Measurements from ENCODE around the gene ATP12A. TPM values are rescaled to one million over a fixed set of nuclear protein-coding genes. Genes with fewer than 3 reads are reported as not detected.
A peak's percentile ranks its signal among the peaks of the same experiment; 100 is the strongest.

ATP12A gene
- total and polyA plus RNA-seq, 2 donors (not counting 1 experiment from before 2014, with no cell fraction given) = not detected

DNA sequence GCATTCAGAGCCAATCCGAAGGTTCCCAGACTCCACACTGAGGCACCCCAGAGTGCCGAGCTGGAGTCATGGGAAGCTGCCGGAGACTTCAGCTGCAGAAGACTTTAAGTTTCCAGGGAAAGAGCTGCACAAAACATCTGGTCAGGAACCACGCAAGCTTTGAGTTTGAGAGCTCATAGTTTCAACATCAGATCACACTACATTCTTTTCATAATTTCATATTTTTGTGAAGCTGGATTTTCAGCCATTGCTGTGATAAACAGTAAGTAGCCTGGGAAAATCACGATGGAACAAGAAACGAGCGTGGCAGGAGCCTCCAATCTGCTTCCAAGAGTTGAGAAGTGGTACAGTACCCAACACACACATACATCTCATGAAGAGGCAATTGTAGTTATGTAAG is 25.5 kb upstream of the ATP12A start:
- Histone ChIP-seq H3K27me3 (ENCODE audit: control insufficient read depth, insufficient read depth, low read length) (no peaks in the 10 kb centered on the region), H2AFZ (ENCODE audit: low read length) (no peak overlapping the region), H3K4me1 (ENCODE audit: control insufficient read depth, extremely low read depth, insufficient read depth, low read length) (no peaks in the 10 kb centered on the region), H3K4me2 (ENCODE audit: extremely low read depth, insufficient read depth, low read length) (no peak overlapping the region), H3K9ac (ENCODE audit: insufficient read depth, low read length) (no peak overlapping the region), H3K9me3 (ENCODE audit: control insufficient read depth, insufficient read depth, low read depth, low read length) (no peaks in the 10 kb centered on the region), H3K27ac (ENCODE audit: insufficient read depth, low read length) (no peak overlapping the region), H3K36me3 (ENCODE audit: control insufficient read depth, insufficient read depth, low read length) (no peaks in the 10 kb centered on the region), H4K20me1 (ENCODE audit: control insufficient read depth, extremely low read depth, insufficient read depth, low read length) (no peaks in the 10 kb centered on the region), H3K4me3 (replicated peaks in 1 of 4; ENCODE audit: control extremely low read depth in 1 of 4, insufficient read depth in 1 of 4, low read depth in 3 of 4, low read length in 4 of 4) (no peak overlapping the region), H3K79me2 (ENCODE audit: control insufficient read depth, insufficient read depth, low read length) (no peaks in the 10 kb centered on the region)
- DNase-seq (ENCODE audit: low read depth in 2 of 2) = peak; percentile 27 to 35
- TF ChIP-seq EZH2 (IDR thresholded peaks at IDR 0.05; ENCODE audit: low read length, missing control alignments) = no peak
- TF ChIP-seq, protein P1, sequence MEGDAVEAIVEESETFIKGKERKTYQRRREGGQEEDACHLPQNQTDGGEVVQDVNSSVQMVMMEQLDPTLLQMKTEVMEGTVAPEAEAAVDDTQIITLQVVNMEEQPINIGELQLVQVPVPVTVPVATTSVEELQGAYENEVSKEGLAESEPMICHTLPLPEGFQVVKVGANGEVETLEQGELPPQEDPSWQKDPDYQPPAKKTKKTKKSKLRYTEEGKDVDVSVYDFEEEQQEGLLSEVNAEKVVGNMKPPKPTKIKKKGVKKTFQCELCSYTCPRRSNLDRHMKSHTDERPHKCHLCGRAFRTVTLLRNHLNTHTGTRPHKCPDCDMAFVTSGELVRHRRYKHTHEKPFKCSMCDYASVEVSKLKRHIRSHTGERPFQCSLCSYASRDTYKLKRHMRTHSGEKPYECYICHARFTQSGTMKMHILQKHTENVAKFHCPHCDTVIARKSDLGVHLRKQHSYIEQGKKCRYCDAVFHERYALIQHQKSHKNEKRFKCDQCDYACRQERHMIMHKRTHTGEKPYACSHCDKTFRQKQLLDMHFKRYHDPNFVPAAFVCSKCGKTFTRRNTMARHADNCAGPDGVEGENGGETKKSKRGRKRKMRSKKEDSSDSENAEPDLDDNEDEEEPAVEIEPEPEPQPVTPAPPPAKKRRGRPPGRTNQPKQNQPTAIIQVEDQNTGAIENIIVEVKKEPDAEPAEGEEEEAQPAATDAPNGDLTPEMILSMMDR (conservative IDR thresholded peaks at IDR 0.05 in 1 of 2, IDR thresholded peaks at IDR 0.05 in 1 of 2; ENCODE audit: low read depth in 1 of 2, low read length in 2 of 2) = no peak

- Histone ChIP-seq H3K79me2 (ENCODE audit: control insufficient read depth, insufficient read depth, low read length) (no peaks in the 10 kb centered on the region), H4K20me1 (ENCODE audit: control insufficient read depth, extremely low read depth, insufficient read depth, low read length) (no peaks in the 10 kb centered on the region), H3K27ac (ENCODE audit: insufficient read depth, low read length) (no peak overlapping the region), H3K27me3 (ENCODE audit: control insufficient read depth, insufficient read depth, low read length) (no peaks in the 10 kb centered on the region), H3K4me1 (ENCODE audit: control insufficient read depth, extremely low read depth, insufficient read depth, low read length) (no peaks in the 10 kb centered on the region), H3K4me3 (replicated peaks in 1 of 4; ENCODE audit: control extremely low read depth in 1 of 4, insufficient read depth in 1 of 4, low read depth in 3 of 4, low read length in 4 of 4) (no peak overlapping the region), H2AFZ (ENCODE audit: low read length) (no peak overlapping the region), H3K9ac (ENCODE audit: insufficient read depth, low read length) (no peak overlapping the region), H3K36me3 (ENCODE audit: control insufficient read depth, insufficient read depth, low read length) (no peaks in the 10 kb centered on the region), H3K4me2 (ENCODE audit: extremely low read depth, insufficient read depth, low read length) (no peak overlapping the region), H3K9me3 (ENCODE audit: control insufficient read depth, insufficient read depth, low read depth, low read length) (no peaks in the 10 kb centered on the region)
- no peak for TF ChIP-seq EZH2 (IDR thresholded peaks at IDR 0.05; ENCODE audit: low read length, missing control alignments)
- TF ChIP-seq, protein P1 (conservative IDR thresholded peaks at IDR 0.05 in 1 of 2, IDR thresholded peaks at IDR 0.05 in 1 of 2; ENCODE audit: low read depth in 1 of 2, low read length in 2 of 2) = no peak
- no peak for DNase-seq (ENCODE audit: low read depth in 2 of 2)
Observed at GRCh38 chr13:24659239-24659638, 21.0 kb upstream of the ATP12A start.

GRCh38 chr13:24660023-24660741 is 20.0 kb upstream of the ATP12A start:
- no peak for DNase-seq (ENCODE audit: low read depth in 2 of 2)
- no peaks in the 10 kb centered on the region for H3K27me3 ChIP-seq (ENCODE audit: control insufficient read depth, insufficient read depth, low read length)
- no peak overlapping the region for H3K4me3 ChIP-seq (replicated peaks in 1 of 4; ENCODE audit: control extremely low read depth in 1 of 4, insufficient read depth in 1 of 4, low read depth in 3 of 4, low read length in 4 of 4)
- H3K4me1 ChIP-seq (ENCODE audit: control insufficient read depth, extremely low read depth, insufficient read depth, low read length) = no peaks in the 10 kb centered on the region
- H3K27ac ChIP-seq (ENCODE audit: insufficient read depth, low read length) = no peak overlapping the region
- TF ChIP-seq, protein P1 (conservative IDR thresholded peaks at IDR 0.05 in 1 of 2, IDR thresholded peaks at IDR 0.05 in 1 of 2; ENCODE audit: low read depth in 1 of 2, low read length in 2 of 2) = no peak
- TF ChIP-seq EZH2 (IDR thresholded peaks at IDR 0.05; ENCODE audit: low read length, missing control alignments) = no peak
- no peaks in the 10 kb centered on the region for H3K36me3 ChIP-seq (ENCODE audit: control insufficient read depth, insufficient read depth, low read length)
- no peak overlapping the region for H3K4me2 ChIP-seq (ENCODE audit: extremely low read depth, insufficient read depth, low read length)
- H2AFZ ChIP-seq (ENCODE audit: low read length) = no peak overlapping the region
- H4K20me1 ChIP-seq (ENCODE audit: control insufficient read depth, extremely low read depth, insufficient read depth, low read length) = no peaks in the 10 kb centered on the region
- H3K9ac ChIP-seq (ENCODE audit: insufficient read depth, low read length) = no peak overlapping the region
- H3K79me2 ChIP-seq (ENCODE audit: control insufficient read depth, insufficient read depth, low read length) = no peaks in the 10 kb centered on the region
- no peaks in the 10 kb centered on the region for H3K9me3 ChIP-seq (ENCODE audit: control insufficient read depth, insufficient read depth, low read depth, low read length)

Data from fibroblast of lung (primary cell).